Fibroblast of mammary gland (primary cell): Measurements from ENCODE around the gene GGT6.

Source experiments
- DNase-seq: peaks from one replicate; pipeline ENCODE4 v3.0.0-alpha.2; 2010; ENCODE audit warnings: low read depth
- H3K4me3 ChIP-seq: 2 replicates; pipeline ENCODE4 v1.5.1; 2011; ENCODE audit warnings: low read depth, mild to moderate bottlenecking, low read length, moderate library complexity; ENCODE audit not compliant: control insufficient read depth
- TF ChIP-seq, protein P1 (sequence below): conservative IDR thresholded peaks from 2 replicates; pipeline ENCODE4 v1.5.1; 2011; ENCODE audit warnings: low read depth, low read length, inconsistent platforms; ENCODE audit not compliant: control insufficient read depth, insufficient read depth

GGT6 gene

DNA sequence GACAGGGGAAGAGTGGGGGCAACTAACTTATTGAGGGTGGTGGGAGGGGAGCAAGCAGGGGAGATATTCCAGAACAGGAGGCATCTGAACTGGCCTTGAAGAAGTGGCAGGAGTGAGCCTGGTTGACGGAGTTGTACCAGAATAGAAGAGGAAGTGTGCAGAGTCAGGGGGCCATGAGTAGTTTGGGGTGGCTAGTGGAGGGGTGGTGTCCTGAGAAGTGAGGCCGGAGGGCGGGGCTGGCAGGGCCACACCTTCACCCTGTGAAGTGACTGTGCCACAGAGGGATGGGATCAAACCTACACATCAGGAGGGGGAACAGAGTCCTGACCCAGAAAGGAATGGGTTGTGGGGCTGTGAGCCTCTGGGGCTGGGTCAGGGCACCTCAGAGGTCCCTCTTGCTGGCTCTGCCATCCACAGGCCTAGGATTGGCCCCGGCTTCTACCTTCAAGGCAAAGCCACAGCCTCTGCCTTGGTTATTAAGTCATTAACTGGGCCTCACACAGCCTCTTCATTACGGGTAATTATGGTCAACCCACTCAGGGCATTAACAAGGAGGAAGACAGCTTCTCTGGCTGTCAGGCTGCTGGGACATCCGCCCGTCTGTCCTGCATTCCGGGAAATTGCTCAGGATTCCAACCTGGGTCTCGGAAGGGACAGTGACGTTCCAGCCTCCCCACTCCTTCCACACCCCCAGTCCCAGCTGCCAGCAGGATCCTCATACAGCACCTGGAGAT lies 49.0 kb downstream of the GGT6 start:
- TF ChIP-seq, protein P1, sequence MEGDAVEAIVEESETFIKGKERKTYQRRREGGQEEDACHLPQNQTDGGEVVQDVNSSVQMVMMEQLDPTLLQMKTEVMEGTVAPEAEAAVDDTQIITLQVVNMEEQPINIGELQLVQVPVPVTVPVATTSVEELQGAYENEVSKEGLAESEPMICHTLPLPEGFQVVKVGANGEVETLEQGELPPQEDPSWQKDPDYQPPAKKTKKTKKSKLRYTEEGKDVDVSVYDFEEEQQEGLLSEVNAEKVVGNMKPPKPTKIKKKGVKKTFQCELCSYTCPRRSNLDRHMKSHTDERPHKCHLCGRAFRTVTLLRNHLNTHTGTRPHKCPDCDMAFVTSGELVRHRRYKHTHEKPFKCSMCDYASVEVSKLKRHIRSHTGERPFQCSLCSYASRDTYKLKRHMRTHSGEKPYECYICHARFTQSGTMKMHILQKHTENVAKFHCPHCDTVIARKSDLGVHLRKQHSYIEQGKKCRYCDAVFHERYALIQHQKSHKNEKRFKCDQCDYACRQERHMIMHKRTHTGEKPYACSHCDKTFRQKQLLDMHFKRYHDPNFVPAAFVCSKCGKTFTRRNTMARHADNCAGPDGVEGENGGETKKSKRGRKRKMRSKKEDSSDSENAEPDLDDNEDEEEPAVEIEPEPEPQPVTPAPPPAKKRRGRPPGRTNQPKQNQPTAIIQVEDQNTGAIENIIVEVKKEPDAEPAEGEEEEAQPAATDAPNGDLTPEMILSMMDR: no peak
- no peak for DNase-seq
- H3K4me3 ChIP-seq: no peak overlapping the region

DNA sequence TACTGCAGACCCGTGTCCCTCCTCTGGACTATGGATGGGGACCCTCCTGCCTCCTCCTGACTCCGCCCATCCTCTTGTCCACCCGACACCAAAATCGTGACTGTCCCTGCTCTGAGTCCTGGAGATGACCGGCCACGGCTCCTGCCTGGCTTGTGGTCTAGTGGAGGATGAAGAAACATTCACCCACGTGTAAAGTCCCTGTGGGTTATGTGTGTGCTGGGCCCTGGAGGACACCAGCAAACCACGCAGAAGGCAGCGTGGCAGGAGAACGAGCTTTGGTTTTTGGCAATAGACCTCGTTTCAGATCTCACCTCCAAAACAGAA lies 49.8 kb downstream of the GGT6 start:
- DNase-seq: no peak

DNA sequence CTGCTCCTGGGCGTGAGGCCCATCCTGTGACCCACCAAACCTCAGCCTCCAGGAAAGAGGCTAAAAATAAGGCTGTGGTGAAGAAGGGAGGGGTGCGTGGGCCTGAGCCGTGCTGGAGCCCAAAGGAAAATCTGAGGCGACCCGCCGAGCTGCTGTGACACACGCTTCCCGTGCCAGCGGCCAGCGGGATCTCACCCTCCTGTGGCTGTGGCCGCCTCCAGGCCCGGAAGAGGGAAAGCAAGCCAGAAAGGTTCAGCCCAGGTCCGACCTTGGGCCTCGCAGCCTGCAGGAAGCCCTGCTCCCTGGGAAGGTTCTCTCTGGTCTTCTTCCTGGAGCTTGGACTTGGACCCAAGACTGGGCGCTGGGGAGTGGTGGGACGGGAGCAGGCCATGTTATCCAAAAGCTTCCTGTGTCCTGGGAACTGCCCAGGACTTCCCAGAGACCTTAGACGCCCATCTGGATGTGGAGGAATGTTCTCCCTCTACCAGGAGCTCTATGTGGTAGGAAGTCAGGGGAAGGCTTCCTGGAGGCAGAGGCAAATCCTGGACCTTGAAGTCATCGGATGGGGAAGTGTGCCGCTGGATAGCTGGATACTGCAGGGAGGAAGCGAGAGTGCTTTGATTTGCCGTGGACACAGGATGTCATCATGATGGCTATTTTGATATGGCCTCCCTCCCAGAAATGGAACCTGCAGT lies 50.3 kb downstream of the GGT6 start:
- DNase-seq: no peak
- TF ChIP-seq, protein P1: no peak
- H3K4me3 ChIP-seq: no peak overlapping the region

More for the DNA sequence above, 49.8 kb downstream of the GGT6 start:
- H3K4me3 ChIP-seq: no peak overlapping the region
- TF ChIP-seq, protein P1: no peak

DNA sequence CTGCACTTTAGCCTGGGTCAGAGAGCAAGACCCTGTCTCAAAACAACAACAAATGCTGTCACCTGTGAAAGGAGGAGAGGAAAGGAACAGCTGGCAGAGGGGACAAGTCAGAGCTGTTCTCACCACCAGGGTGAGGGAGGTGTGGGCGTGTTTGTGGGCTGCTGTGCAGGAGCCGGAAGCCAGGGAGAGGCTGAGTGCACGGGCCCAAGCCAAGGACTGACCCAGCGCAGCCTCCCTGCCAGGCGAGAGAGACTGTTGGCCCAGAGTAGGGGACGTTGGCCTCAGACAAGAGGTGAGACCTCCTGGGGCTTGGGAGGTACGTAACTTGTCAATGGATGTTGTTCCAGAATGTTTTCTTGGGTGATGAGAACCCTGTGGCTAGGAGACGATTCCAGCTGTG lies 51.0 kb downstream of the GGT6 start:
- DNase-seq: no peak
- H3K4me3 ChIP-seq: no peak overlapping the region
- TF ChIP-seq, protein P1: no peak

DNA sequence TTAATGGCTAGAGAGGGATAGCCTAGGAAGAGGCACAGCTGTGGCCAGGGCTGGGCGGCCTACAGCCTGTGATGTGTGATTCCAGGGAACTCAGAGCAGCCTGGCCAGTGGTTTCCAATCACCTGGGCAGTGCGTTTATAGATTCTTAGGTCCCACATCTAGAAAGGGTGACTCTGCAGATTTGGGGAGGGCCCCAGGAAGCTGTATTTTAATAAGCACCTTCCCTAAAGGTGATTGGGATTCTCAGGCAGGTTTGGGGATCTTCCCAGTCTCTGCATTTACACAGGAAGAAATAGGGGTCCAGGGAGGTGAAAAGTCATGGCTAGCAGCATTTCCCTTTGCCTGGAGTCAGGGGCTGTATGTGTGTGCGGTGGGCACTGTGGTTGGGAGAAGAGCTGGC lies 52.2 kb downstream of the GGT6 start:
- DNase-seq: no peak
- H3K4me3 ChIP-seq: no peak overlapping the region
- TF ChIP-seq, protein P1: no peak

DNA sequence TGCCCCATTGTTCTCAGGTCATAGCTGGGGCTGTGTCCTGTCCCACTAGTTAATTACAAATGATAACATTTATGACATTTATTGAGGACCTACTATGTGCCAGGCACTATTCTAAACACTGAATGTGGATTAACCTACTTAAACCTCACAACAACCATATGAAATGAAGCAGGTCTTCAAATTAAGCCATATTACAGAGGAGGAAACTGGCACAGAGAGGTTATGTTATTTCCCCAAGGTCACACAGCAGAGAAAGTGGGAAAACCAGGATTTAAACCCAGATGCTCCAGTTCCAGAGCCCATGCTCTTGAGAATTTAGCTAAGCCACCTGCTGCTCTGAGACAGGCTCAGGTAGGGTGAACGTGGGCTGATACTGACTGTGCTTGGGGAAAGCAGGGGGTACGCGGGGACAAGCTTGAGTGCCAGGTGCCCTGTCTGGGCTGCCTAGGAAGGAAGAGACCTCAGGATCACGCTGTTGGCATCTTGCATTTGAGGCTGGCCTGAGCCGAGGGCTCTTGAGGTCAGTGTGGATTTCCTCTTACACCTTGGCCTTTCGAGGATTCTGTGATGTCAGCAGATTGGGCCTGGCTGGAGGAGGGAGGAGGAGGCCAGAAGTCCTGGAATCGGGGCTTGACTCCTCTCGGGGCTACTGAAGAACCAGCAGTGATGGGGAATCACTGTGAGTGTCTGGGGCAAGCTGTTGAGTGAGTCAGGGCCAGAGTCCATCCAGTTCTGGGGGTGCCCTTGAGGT lies 52.8 kb downstream of the GGT6 start:
- no peak overlapping the region for H3K4me3 ChIP-seq
- TF ChIP-seq, protein P1: no peak
- no peak for DNase-seq
